HEK293 (cell line): ENCODE measurements around the gene NR2C2.

Source experiments
- GLI4 ChIP-seq: fragments of 450-650 bp; formaldehyde crosslinking; IDR thresholded peaks from 2 replicates; pipeline ENCODE4 v1.5.1; 2016; ENCODE audit warnings: missing biosample characterization, missing genetic modification characterization
- SP2 ChIP-seq: fragments of 450-650 bp; formaldehyde crosslinking; IDR thresholded peaks from 2 replicates; pipeline ENCODE4 v1.5.1; 2016; ENCODE audit warnings: missing biosample characterization, missing genetic modification characterization
- ZBTB7A ChIP-seq: fragments of 450-650 bp; formaldehyde crosslinking; IDR thresholded peaks from 2 replicates; pipeline ENCODE4 v1.5.1; 2016; ENCODE audit warnings: low read depth, missing biosample characterization, missing genetic modification characterization
- ZBTB8A ChIP-seq: fragments of 450-650 bp; formaldehyde crosslinking; IDR thresholded peaks from 2 replicates; pipeline ENCODE4 v1.5.1; 2016; ENCODE audit warnings: missing biosample characterization, missing genetic modification characterization
- ZFP3 ChIP-seq: fragments of 450-650 bp; formaldehyde crosslinking; IDR thresholded peaks from 2 replicates; pipeline ENCODE4 v1.5.1; 2016; ENCODE audit warnings: low read depth, missing biosample characterization, missing genetic modification characterization
- ZFP69B ChIP-seq: fragments of 450-650 bp; formaldehyde crosslinking; IDR thresholded peaks from 2 replicates; pipeline ENCODE4 v1.5.1; 2016; ENCODE audit warnings: missing biosample characterization, missing genetic modification characterization
- ZNF174 ChIP-seq: fragments of 450-650 bp; formaldehyde crosslinking; IDR thresholded peaks from 2 replicates; pipeline ENCODE4 v1.5.0; 2017; ENCODE audit warnings: missing biosample characterization, mild to moderate bottlenecking, missing genetic modification characterization
- ZNF391 ChIP-seq: fragments of 450-650 bp; formaldehyde crosslinking; IDR thresholded peaks from 2 replicates; pipeline ENCODE4 v1.5.1; 2016; ENCODE audit warnings: low read depth, missing biosample characterization, missing genetic modification characterization, borderline replicate concordance
- TF ChIP-seq, protein P1 (sequence below): fragments of 450-650 bp; formaldehyde crosslinking; IDR thresholded peaks from 2 replicates; pipeline ENCODE4 v1.5.1; 2016; ENCODE audit warnings: missing biosample characterization, missing genetic modification characterization
- TF ChIP-seq, protein P2 (sequence below): fragments of 450-650 bp; formaldehyde crosslinking; IDR thresholded peaks from 2 replicates; pipeline ENCODE4 v1.5.1; 2016; ENCODE audit warnings: missing biosample characterization, missing genetic modification characterization
- TF ChIP-seq, protein P3 (sequence below): fragments of 450-650 bp; formaldehyde crosslinking; IDR thresholded peaks from 2 replicates; pipeline ENCODE4 v1.5.1; 2016; ENCODE audit warnings: missing biosample characterization, missing genetic modification characterization
- TF ChIP-seq, protein P4 (sequence below): fragments of 450-650 bp; formaldehyde crosslinking; IDR thresholded peaks from 2 replicates; pipeline ENCODE4 v1.5.1; 2016; ENCODE audit warnings: missing biosample characterization, missing genetic modification characterization, low read depth

DNA sequence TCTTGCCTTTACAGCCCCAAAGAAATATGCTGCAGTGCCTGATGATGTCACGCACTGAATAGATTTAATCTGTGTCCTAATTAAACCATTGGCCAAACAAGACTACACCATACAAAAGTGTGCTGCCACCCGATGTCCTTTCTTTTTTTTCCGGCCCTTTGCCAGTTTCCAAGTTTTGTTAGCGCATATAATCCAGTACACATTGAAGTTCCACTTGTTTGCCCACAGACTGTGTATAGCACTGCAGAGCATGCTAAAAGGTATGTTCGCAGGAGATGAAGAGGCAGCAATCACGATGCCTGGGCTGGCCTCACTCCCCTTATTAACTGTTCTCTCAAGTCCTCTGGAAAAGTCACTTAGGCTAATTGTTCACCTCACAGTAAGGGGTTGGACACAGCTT, 90.9 kb downstream of the NR2C2 start:
- TF ChIP-seq, protein P1, sequence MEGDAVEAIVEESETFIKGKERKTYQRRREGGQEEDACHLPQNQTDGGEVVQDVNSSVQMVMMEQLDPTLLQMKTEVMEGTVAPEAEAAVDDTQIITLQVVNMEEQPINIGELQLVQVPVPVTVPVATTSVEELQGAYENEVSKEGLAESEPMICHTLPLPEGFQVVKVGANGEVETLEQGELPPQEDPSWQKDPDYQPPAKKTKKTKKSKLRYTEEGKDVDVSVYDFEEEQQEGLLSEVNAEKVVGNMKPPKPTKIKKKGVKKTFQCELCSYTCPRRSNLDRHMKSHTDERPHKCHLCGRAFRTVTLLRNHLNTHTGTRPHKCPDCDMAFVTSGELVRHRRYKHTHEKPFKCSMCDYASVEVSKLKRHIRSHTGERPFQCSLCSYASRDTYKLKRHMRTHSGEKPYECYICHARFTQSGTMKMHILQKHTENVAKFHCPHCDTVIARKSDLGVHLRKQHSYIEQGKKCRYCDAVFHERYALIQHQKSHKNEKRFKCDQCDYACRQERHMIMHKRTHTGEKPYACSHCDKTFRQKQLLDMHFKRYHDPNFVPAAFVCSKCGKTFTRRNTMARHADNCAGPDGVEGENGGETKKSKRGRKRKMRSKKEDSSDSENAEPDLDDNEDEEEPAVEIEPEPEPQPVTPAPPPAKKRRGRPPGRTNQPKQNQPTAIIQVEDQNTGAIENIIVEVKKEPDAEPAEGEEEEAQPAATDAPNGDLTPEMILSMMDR, result no peak
- TF ChIP-seq ZFP3 (tag by site-specific recombination) (no peak), ZBTB7A (no peak), ZNF174 (no peak), ZFP69B (no peak), SP2 (no peak), ZBTB8A (tag by site-specific recombination) (no peak), GLI4 (no peak), ZNF391 (no peak)
- TF ChIP-seq, protein P2, sequence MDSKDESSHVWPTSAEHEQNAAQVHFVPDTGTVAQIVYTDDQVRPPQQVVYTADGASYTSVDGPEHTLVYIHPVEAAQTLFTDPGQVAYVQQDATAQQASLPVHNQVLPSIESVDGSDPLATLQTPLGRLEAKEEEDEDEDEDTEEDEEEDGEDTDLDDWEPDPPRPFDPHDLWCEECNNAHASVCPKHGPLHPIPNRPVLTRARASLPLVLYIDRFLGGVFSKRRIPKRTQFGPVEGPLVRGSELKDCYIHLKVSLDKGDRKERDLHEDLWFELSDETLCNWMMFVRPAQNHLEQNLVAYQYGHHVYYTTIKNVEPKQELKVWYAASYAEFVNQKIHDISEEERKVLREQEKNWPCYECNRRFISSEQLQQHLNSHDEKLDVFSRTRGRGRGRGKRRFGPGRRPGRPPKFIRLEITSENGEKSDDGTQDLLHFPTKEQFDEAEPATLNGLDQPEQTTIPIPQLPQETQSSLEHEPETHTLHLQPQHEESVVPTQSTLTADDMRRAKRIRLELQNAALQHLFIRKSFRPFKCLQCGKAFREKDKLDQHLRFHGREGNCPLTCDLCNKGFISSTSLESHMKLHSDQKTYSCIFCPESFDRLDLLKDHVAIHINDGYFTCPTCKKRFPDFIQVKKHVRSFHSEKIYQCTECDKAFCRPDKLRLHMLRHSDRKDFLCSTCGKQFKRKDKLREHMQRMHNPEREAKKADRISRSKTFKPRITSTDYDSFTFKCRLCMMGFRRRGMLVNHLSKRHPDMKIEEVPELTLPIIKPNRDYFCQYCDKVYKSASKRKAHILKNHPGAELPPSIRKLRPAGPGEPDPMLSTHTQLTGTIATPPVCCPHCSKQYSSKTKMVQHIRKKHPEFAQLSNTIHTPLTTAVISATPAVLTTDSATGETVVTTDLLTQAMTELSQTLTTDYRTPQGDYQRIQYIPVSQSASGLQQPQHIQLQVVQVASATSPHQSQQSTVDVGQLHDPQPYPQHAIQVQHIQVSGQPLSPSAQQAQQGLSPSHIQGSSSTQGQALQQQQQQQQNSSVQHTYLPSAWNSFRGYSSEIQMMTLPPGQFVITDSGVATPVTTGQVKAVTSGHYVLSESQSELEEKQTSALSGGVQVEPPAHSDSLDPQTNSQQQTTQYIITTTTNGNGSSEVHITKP (tag by site-specific recombination), result no peak
- TF ChIP-seq, protein P3, sequence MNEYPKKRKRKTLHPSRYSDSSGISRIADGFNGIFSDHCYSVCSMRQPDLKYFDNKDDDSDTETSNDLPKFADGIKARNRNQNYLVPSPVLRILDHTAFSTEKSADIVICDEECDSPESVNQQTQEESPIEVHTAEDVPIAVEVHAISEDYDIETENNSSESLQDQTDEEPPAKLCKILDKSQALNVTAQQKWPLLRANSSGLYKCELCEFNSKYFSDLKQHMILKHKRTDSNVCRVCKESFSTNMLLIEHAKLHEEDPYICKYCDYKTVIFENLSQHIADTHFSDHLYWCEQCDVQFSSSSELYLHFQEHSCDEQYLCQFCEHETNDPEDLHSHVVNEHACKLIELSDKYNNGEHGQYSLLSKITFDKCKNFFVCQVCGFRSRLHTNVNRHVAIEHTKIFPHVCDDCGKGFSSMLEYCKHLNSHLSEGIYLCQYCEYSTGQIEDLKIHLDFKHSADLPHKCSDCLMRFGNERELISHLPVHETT, result no peak
- TF ChIP-seq, protein P4, sequence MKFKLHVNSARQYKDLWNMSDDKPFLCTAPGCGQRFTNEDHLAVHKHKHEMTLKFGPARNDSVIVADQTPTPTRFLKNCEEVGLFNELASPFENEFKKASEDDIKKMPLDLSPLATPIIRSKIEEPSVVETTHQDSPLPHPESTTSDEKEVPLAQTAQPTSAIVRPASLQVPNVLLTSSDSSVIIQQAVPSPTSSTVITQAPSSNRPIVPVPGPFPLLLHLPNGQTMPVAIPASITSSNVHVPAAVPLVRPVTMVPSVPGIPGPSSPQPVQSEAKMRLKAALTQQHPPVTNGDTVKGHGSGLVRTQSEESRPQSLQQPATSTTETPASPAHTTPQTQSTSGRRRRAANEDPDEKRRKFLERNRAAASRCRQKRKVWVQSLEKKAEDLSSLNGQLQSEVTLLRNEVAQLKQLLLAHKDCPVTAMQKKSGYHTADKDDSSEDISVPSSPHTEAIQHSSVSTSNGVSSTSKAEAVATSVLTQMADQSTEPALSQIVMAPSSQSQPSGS (tag by site-specific recombination), result no peak
